HEK293 (cell line): ENCODE results near the gene KCNMA1.

ENCODE experiments used
- CTCF ChIA-PET: fragments of 350-600 bp; formaldehyde crosslinking; extraction: SDS; loops from one replicate; lab custom pipeline; 2021; ENCODE audit warnings: antibody characterized with exemption; lab: Yijun Ruan, JAX
- POLR2A ChIA-PET: fragments of 300-600 bp; formaldehyde crosslinking; extraction: SDS; loops from one replicate; lab custom pipeline; 2020; ENCODE audit warnings: antibody characterized with exemption, inconsistent platforms; lab: Yijun Ruan, JAX
- H3K27ac ChIP-seq: fragments of 200-500 bp; sonication (Bioruptor generic); 2 replicates; pipeline ENCODE4 v1.5.1; 2014; ENCODE audit warnings: low read depth, low read length, control low read depth, inconsistent platforms; ENCODE audit errors: extremely low read depth
- H3K36me3 ChIP-seq, 2 experiments: fragments of 200-500 bp in 1 of 2; sonication (Bioruptor generic) in 1 of 2; 1 replicate in 1 of 2; 2 replicates in 1 of 2; pipeline ENCODE4 v1.5.1; 2014 to 2017; ENCODE audit warnings: inconsistent platforms in 2 of 2, low read length in 2 of 2; ENCODE audit not compliant: control insufficient read depth in 2 of 2, insufficient read depth in 1 of 2
- H3K4me1 ChIP-seq: fragments of 200-500 bp; sonication (Bioruptor generic); 2 replicates; pipeline ENCODE4 v1.5.1; 2014; ENCODE audit warnings: mild to moderate bottlenecking, low read length, inconsistent platforms; ENCODE audit not compliant: control insufficient read depth, insufficient read depth
- H3K4me3 ChIP-seq: 2 replicates; pipeline ENCODE4 v1.5.1; 2011; ENCODE audit warnings: low read depth, mild to moderate bottlenecking, control low read depth, low read length, moderate library complexity
- H3K9me3 ChIP-seq: fragments of 200-500 bp; sonication (Bioruptor generic); 2 replicates; pipeline ENCODE4 v1.5.1; 2014; ENCODE audit warnings: low read depth, low read length, inconsistent platforms; ENCODE audit not compliant: control insufficient read depth, insufficient read depth
- BCL11A ChIP-seq: fragments of 450-650 bp; formaldehyde crosslinking; IDR thresholded peaks from 2 replicates; pipeline ENCODE4 v1.5.1; 2016; ENCODE audit warnings: low read depth, missing biosample characterization, missing genetic modification characterization
- GLIS1 ChIP-seq: fragments of 450-650 bp; formaldehyde crosslinking; IDR thresholded peaks from 2 replicates; pipeline ENCODE4 v1.5.1; 2016; ENCODE audit warnings: missing biosample characterization, missing genetic modification characterization
- PRDM1 ChIP-seq: fragments of 450-650 bp; formaldehyde crosslinking; IDR thresholded peaks from 2 replicates; pipeline ENCODE4; 2016; ENCODE audit warnings: missing biosample characterization, missing genetic modification characterization
- ZBTB1 ChIP-seq: fragments of 450-650 bp; formaldehyde crosslinking; IDR thresholded peaks from 2 replicates; pipeline ENCODE4 v1.5.1; 2016; ENCODE audit warnings: missing biosample characterization, missing genetic modification characterization
- ZBTB44 ChIP-seq: fragments of 450-650 bp; IDR thresholded peaks from 2 replicates; pipeline ENCODE4 v1.5.1; 2018; ENCODE audit warnings: missing biosample characterization, mild to moderate bottlenecking, missing genetic modification characterization
- ZNF202 ChIP-seq: fragments of 450-650 bp; formaldehyde crosslinking; IDR thresholded peaks from 2 replicates; pipeline ENCODE4 v1.5.1; 2016; ENCODE audit warnings: missing biosample characterization, missing genetic modification characterization, borderline replicate concordance
- ZNF214 ChIP-seq: fragments of 450-650 bp; formaldehyde crosslinking; IDR thresholded peaks from 2 replicates; pipeline ENCODE4 v1.5.1; 2017; ENCODE audit warnings: missing biosample characterization, mild to moderate bottlenecking, missing genetic modification characterization, borderline replicate concordance
- ZNF221 ChIP-seq: fragments of 450-650 bp; formaldehyde crosslinking; IDR thresholded peaks from 2 replicates; pipeline ENCODE4 v1.5.1; 2017; ENCODE audit warnings: missing biosample characterization, missing genetic modification characterization, borderline replicate concordance
- ZNF292 ChIP-seq: fragments of 450-650 bp; formaldehyde crosslinking; IDR thresholded peaks from 2 replicates; pipeline ENCODE4 v1.5.1; 2016; ENCODE audit warnings: low read depth, missing biosample characterization, missing genetic modification characterization, borderline replicate concordance
- ZNF398 ChIP-seq: fragments of 450-650 bp; formaldehyde crosslinking; IDR thresholded peaks from 2 replicates; pipeline ENCODE4 v1.5.1; 2017; ENCODE audit warnings: missing biosample characterization, missing genetic modification characterization
- ZNF488 ChIP-seq: fragments of 450-650 bp; formaldehyde crosslinking; IDR thresholded peaks from 2 replicates; pipeline ENCODE4 v1.5.1; 2016; ENCODE audit warnings: missing biosample characterization, missing genetic modification characterization
- ZNF513 ChIP-seq: fragments of 450-650 bp; IDR thresholded peaks from 2 replicates; pipeline ENCODE4 v1.5.1; 2018; ENCODE audit warnings: missing biosample characterization, missing genetic modification characterization
- ZNF585B ChIP-seq: fragments of 450-650 bp; formaldehyde crosslinking; IDR thresholded peaks from 2 replicates; pipeline ENCODE4 v1.5.1; 2016; ENCODE audit warnings: missing biosample characterization, missing genetic modification characterization
- ZNF596 ChIP-seq: fragments of 450-650 bp; IDR thresholded peaks from 2 replicates; pipeline ENCODE4 v1.5.0; 2018; ENCODE audit warnings: missing biosample characterization, mild to moderate bottlenecking, missing genetic modification characterization, moderate library complexity
- ZNF623 ChIP-seq: fragments of 450-650 bp; formaldehyde crosslinking; IDR thresholded peaks from 2 replicates; pipeline ENCODE4 v1.5.1; 2016; ENCODE audit warnings: missing biosample characterization, missing genetic modification characterization
- ZNF629 ChIP-seq: fragments of 450-650 bp; formaldehyde crosslinking; IDR thresholded peaks from 2 replicates; pipeline ENCODE4 v1.5.1; 2017; ENCODE audit warnings: missing biosample characterization, missing genetic modification characterization
- ZNF639 ChIP-seq: fragments of 450-650 bp; formaldehyde crosslinking; IDR thresholded peaks from 2 replicates; pipeline ENCODE4 v1.5.1; 2016; ENCODE audit warnings: missing biosample characterization, missing genetic modification characterization
- ZNF660 ChIP-seq: fragments of 450-650 bp; IDR thresholded peaks from 2 replicates; pipeline ENCODE4 v1.5.1; 2018; ENCODE audit warnings: missing biosample characterization, mild to moderate bottlenecking, missing genetic modification characterization
- ZNF692 ChIP-seq: fragments of 450-650 bp; formaldehyde crosslinking; IDR thresholded peaks from 2 replicates; pipeline ENCODE4 v1.5.1; 2016; ENCODE audit warnings: missing biosample characterization, missing genetic modification characterization

The KCNMA1 gene

GRCh38 chr10:77598606-77599005 lies 39.0 kb downstream of the KCNMA1 start:
- Histone ChIP-seq H3K4me1 (no peaks in the 10 kb centered on the region), H3K9me3 (no peaks in the 10 kb centered on the region), H3K36me3 (no peaks in the 10 kb centered on the region), H3K27ac (no peak overlapping the region), H3K4me3 (no peak overlapping the region)
- TF ChIP-seq ZNF488 (tag by site-specific recombination), result no peak
- TF ChIP-seq ZNF292, result no peak
- TF ChIP-seq ZNF639 (tag by site-specific recombination), result no peak
- TF ChIP-seq ZNF202, result no peak
- TF ChIP-seq ZBTB44 (tag by site-specific recombination), result no peak
- no peak for TF ChIP-seq ZNF221 (tag by site-specific recombination)
- TF ChIP-seq ZNF513 (tag by site-specific recombination), result no peak
- TF ChIP-seq BCL11A, result no peak
- no peak for TF ChIP-seq ZNF692
- TF ChIP-seq ZNF585B (tag by site-specific recombination), result no peak
- no peak for TF ChIP-seq ZBTB1 (tag by site-specific recombination)
- TF ChIP-seq PRDM1, result no peak
- no peak for TF ChIP-seq ZNF596 (tag by site-specific recombination)
- no peak for TF ChIP-seq ZNF214
- no peak for TF ChIP-seq ZNF660 (tag by site-specific recombination)
- TF ChIP-seq GLIS1, result no peak
- TF ChIP-seq ZNF629 (tag by site-specific recombination), result no peak
- ChIA-PET CTCF (no interaction called here), POLR2A (no interaction called here)

- Histone ChIP-seq H3K4me1 (no peaks in the 10 kb centered on the region), H3K4me3 (no peak overlapping the region), H3K27ac (no peak overlapping the region), H3K36me3 (no peaks in the 10 kb centered on the region), H3K9me3 (no peaks in the 10 kb centered on the region)
- no peak for TF ChIP-seq ZNF398 (tag by site-specific recombination)
- peak; percentile 95 for TF ChIP-seq ZNF623 (tag by site-specific recombination)
- ChIA-PET CTCF (no interaction called here), POLR2A (interaction anchor here (0.5 kb wide), 1 partner anchor 46 kb away, joined by 3 read pairs; no protein-coding TSS in a partner anchor)
Measured at GRCh38 chr10:77597560-77597959, 40.0 kb downstream of the KCNMA1 start.
